ENCODE measurements around the gene DCAF6.

The DCAF6 gene

GRCh38 chr1:167910530-167910929 lies 26.0 kb upstream of the DCAF6 start:
- Histone ChIP-seq H3K36me3 (ENCODE audit: control insufficient read depth, insufficient read depth, low read length) (no peaks in the 10 kb centered on the region), H3K9ac (ENCODE audit: low read length) (no peak overlapping the region), H3K9me3 (ENCODE audit: control insufficient read depth, insufficient read depth, low read depth, low read length) (peaks cover 21% of the 10 kb centered on the region), H3K27me3 (ENCODE audit: control insufficient read depth, insufficient read depth, low read length) (no peaks in the 10 kb centered on the region), H3K4me1 (ENCODE audit: control insufficient read depth, insufficient read depth, low read length) (peaks cover 22% of the 10 kb centered on the region), H3K27ac (ENCODE audit: low read depth, low read length) (no peak overlapping the region), H3K4me3 (ENCODE audit: low read depth, low read length) (no peak overlapping the region)

DNA sequence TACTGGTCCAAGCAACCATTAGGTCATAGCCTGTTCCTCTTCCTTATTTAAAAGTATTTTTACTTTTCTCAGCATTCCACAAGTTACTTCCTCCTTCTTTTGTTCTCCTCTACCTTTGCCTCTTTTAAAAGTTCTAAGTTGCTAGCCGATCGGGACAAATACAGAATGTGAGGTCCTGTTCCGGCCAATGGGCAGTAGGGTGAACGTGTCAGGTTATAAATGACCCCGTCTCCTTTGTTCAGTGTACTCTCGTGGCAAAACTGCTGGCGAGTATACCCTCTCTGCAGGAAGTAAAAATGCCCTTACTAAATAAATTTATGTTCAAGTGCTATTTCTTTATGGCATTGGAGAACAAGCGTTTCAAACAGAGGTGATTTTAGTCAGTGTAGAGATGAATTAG lies 25.1 kb upstream of the DCAF6 start:
- peaks cover 21% of the 10 kb centered on the region for H3K9me3 ChIP-seq (ENCODE audit: control insufficient read depth, insufficient read depth, low read depth, low read length)
- H3K27ac ChIP-seq (ENCODE audit: low read depth, low read length): no peak overlapping the region
- no peak overlapping the region for H3K9ac ChIP-seq (ENCODE audit: low read length)
- H3K36me3 ChIP-seq (ENCODE audit: control insufficient read depth, insufficient read depth, low read length): no peaks in the 10 kb centered on the region
- no peaks in the 10 kb centered on the region for H3K27me3 ChIP-seq (ENCODE audit: control insufficient read depth, insufficient read depth, low read length)
- no peak overlapping the region for H3K4me3 ChIP-seq (ENCODE audit: low read depth, low read length)
- H3K4me1 ChIP-seq (ENCODE audit: control insufficient read depth, insufficient read depth, low read length): peaks cover 20% of the 10 kb centered on the region

GRCh38 chr1:167912294-167912693 lies 24.2 kb upstream of the DCAF6 start:
- Histone ChIP-seq H3K36me3 (ENCODE audit: control insufficient read depth, insufficient read depth, low read length) (0 out of 2 replicates have a peak, but pooled peaks cover 2% of the 10 kb centered on the region), H3K27me3 (ENCODE audit: control insufficient read depth, insufficient read depth, low read length) (no peaks in the 10 kb centered on the region), H3K9me3 (ENCODE audit: control insufficient read depth, insufficient read depth, low read depth, low read length) (peaks cover 21% of the 10 kb centered on the region), H3K9ac (ENCODE audit: low read length) (no peak overlapping the region), H3K4me1 (ENCODE audit: control insufficient read depth, insufficient read depth, low read length) (peaks cover 20% of the 10 kb centered on the region), H3K27ac (ENCODE audit: low read depth, low read length) (no peak overlapping the region), H3K4me3 (ENCODE audit: low read depth, low read length) (no peak overlapping the region)

DNA sequence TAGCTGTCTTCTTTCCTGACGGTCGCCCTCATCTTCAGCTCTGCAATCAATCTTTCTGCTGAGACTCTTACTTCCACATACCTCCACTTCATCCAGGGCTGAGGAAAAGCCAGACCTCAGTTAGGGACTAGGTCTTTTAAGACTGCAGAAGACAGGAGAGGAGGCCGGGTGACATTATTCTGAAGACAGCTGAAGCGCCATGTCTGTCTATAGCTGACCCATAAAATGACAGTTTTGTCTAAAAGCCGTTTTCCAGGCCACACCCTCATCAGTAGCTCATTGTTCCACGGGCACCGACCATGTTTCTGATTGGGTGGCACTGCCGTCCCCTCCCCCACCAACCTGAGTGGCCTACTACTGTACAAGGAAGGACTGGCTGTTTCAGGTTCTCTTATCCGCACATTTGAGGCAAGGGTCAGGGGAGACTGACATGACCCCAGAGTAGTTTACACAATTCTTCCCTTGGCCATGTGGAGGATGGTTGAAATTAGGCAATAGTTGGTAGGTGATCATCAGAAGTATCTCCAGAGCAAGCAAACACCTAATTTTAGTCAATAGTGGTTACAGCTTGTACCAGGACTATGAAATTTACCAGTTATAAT lies 22.5 kb upstream of the DCAF6 start, which contains the start of gene ADCY10:
ADCY10 (minus strand) TSS at position 240 of the 602 bp plus-strand sequence. CDS start 8,994 bp downstream, outside the sequence.
- no peak within 1 kb of the TSS for H3K4me3 ChIP-seq (ENCODE audit: low read depth, low read length)
- no peaks in the 10 kb centered on the region for H3K27me3 ChIP-seq (ENCODE audit: control insufficient read depth, insufficient read depth, low read length)
- H3K9ac ChIP-seq (ENCODE audit: low read length): no peak within 1 kb of the TSS
- H3K27ac ChIP-seq (ENCODE audit: low read depth, low read length): no peak within 1 kb of the TSS
- peaks cover 20% of the 10 kb centered on the region for H3K4me1 ChIP-seq (ENCODE audit: control insufficient read depth, insufficient read depth, low read length)
- peaks cover 17% of the 10 kb centered on the region for H3K9me3 ChIP-seq (ENCODE audit: control insufficient read depth, insufficient read depth, low read depth, low read length)
- H3K36me3 ChIP-seq (ENCODE audit: control insufficient read depth, insufficient read depth, low read length): 0 out of 2 replicates have a peak, but pooled peaks cover 2% of the 10 kb centered on the region

DNA sequence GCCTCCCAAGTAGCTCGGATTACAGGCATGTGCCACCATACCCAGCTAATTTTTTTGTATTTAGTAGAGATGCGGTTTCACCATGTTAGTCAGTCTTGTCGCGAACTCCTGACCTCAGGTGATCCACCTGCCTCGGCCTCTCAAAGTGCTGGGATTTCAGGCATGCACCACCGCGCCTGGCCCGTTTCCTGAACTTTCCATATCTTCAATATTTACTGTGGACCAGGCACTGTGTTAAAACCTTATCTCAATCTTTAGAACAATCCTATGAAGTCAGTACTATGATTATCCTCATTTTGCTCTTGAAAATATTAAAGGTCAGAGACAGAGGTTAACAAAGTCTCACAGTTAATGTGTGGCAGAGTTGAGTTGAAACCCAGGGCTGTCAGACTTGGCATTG lies 20.9 kb upstream of the DCAF6 start:
- Histone ChIP-seq H3K4me1 (ENCODE audit: control insufficient read depth, insufficient read depth, low read length) (peaks cover 20% of the 10 kb centered on the region), H3K4me3 (ENCODE audit: low read depth, low read length) (no peak overlapping the region), H3K9me3 (ENCODE audit: control insufficient read depth, insufficient read depth, low read depth, low read length) (peaks cover 2% of the 10 kb centered on the region), H3K27ac (ENCODE audit: low read depth, low read length) (no peak overlapping the region), H3K36me3 (ENCODE audit: control insufficient read depth, insufficient read depth, low read length) (0 out of 2 replicates have a peak, but pooled peaks cover 2% of the 10 kb centered on the region), H3K9ac (ENCODE audit: low read length) (no peak overlapping the region), H3K27me3 (ENCODE audit: control insufficient read depth, insufficient read depth, low read length) (no peaks in the 10 kb centered on the region)

GRCh38 chr1:167916766-167917511 lies 19.5 kb upstream of the DCAF6 start:
- Histone ChIP-seq H3K27ac (ENCODE audit: low read depth, low read length) (no peak overlapping the region), H3K9ac (ENCODE audit: low read length) (no peak overlapping the region), H3K9me3 (ENCODE audit: control insufficient read depth, insufficient read depth, low read depth, low read length) (no peaks in the 10 kb centered on the region), H3K27me3 (ENCODE audit: control insufficient read depth, insufficient read depth, low read length) (no peaks in the 10 kb centered on the region), H3K4me1 (ENCODE audit: control insufficient read depth, insufficient read depth, low read length) (peaks cover 15% of the 10 kb centered on the region), H3K4me3 (ENCODE audit: low read depth, low read length) (no peak overlapping the region), H3K36me3 (ENCODE audit: control insufficient read depth, insufficient read depth, low read length) (0 out of 2 replicates have a peak, but pooled peaks cover 2% of the 10 kb centered on the region)

- 0 out of 2 replicates have a peak, but pooled peaks cover 2% of the 10 kb centered on the region for H3K36me3 ChIP-seq (ENCODE audit: control insufficient read depth, insufficient read depth, low read length)
- H3K9me3 ChIP-seq (ENCODE audit: control insufficient read depth, insufficient read depth, low read depth, low read length): no peaks in the 10 kb centered on the region
- H3K27ac ChIP-seq (ENCODE audit: low read depth, low read length): no peak overlapping the region
- no peak overlapping the region for H3K9ac ChIP-seq (ENCODE audit: low read length)
- no peaks in the 10 kb centered on the region for H3K27me3 ChIP-seq (ENCODE audit: control insufficient read depth, insufficient read depth, low read length)
- H3K4me1 ChIP-seq (ENCODE audit: control insufficient read depth, insufficient read depth, low read length): peaks cover 8% of the 10 kb centered on the region
- no peak overlapping the region for H3K4me3 ChIP-seq (ENCODE audit: low read depth, low read length)
Observed at GRCh38 chr1:167922023-167922422, 14.5 kb upstream of the DCAF6 start.

DNA sequence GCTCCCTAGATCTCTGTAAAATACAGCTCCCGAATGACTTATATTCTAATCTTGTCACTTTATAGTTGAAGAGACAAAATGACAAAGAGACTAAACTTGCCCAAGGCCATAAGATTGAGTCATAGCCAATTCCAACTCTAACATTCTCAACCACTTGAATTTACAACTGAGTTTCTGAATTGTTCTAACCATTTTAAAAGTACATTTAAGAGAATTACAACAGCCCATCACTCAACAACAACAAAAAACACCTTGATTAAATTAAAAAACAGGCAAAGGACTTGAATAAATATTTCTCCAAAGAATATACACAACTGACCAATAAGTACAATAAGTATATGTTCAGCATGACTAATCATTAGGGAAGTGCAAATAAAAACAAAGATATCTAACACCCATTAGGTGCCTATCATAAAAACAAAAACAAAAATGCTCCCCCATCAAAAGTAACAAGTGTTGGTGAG lies 13.8 kb upstream of the DCAF6 start:
- Histone ChIP-seq H3K9me3 (ENCODE audit: control insufficient read depth, insufficient read depth, low read depth, low read length) (no peaks in the 10 kb centered on the region), H3K27me3 (ENCODE audit: control insufficient read depth, insufficient read depth, low read length) (no peaks in the 10 kb centered on the region), H3K36me3 (ENCODE audit: control insufficient read depth, insufficient read depth, low read length) (no peaks in the 10 kb centered on the region), H3K4me3 (ENCODE audit: low read depth, low read length) (no peak overlapping the region), H3K27ac (ENCODE audit: low read depth, low read length) (no peak overlapping the region), H3K4me1 (ENCODE audit: control insufficient read depth, insufficient read depth, low read length) (peaks cover 10% of the 10 kb centered on the region), H3K9ac (ENCODE audit: low read length) (no peak overlapping the region)

GRCh38 chr1:167923324-167924056 lies 13.0 kb upstream of the DCAF6 start:
- H3K4me1 ChIP-seq (ENCODE audit: control insufficient read depth, insufficient read depth, low read length): peaks cover 14% of the 10 kb centered on the region
- H3K4me3 ChIP-seq (ENCODE audit: low read depth, low read length): no peak overlapping the region
- H3K27me3 ChIP-seq (ENCODE audit: control insufficient read depth, insufficient read depth, low read length): no peaks in the 10 kb centered on the region
- H3K36me3 ChIP-seq (ENCODE audit: control insufficient read depth, insufficient read depth, low read length): no peaks in the 10 kb centered on the region
- no peak overlapping the region for H3K9ac ChIP-seq (ENCODE audit: low read length)
- H3K9me3 ChIP-seq (ENCODE audit: control insufficient read depth, insufficient read depth, low read depth, low read length): no peaks in the 10 kb centered on the region
- no peak overlapping the region for H3K27ac ChIP-seq (ENCODE audit: low read depth, low read length)

- Histone ChIP-seq H3K27ac (ENCODE audit: low read depth, low read length) (no peak overlapping the region), H3K36me3 (ENCODE audit: control insufficient read depth, insufficient read depth, low read length) (no peaks in the 10 kb centered on the region), H3K4me1 (ENCODE audit: control insufficient read depth, insufficient read depth, low read length) (peaks cover 15% of the 10 kb centered on the region), H3K9me3 (ENCODE audit: control insufficient read depth, insufficient read depth, low read depth, low read length) (no peaks in the 10 kb centered on the region), H3K4me3 (ENCODE audit: low read depth, low read length) (no peak overlapping the region), H3K9ac (ENCODE audit: low read length) (no peak overlapping the region), H3K27me3 (ENCODE audit: control insufficient read depth, insufficient read depth, low read length) (no peaks in the 10 kb centered on the region)
Observed at GRCh38 chr1:167924102-167924501, 12.4 kb upstream of the DCAF6 start.
